ENCODE results near the gene TMCC1.
"Not testable (repeated sequence)": the region's sequence is repeated elsewhere in the genome, so short reads cannot be mapped to it uniquely, and the experiment has no call there.

The TMCC1 gene

DNA sequence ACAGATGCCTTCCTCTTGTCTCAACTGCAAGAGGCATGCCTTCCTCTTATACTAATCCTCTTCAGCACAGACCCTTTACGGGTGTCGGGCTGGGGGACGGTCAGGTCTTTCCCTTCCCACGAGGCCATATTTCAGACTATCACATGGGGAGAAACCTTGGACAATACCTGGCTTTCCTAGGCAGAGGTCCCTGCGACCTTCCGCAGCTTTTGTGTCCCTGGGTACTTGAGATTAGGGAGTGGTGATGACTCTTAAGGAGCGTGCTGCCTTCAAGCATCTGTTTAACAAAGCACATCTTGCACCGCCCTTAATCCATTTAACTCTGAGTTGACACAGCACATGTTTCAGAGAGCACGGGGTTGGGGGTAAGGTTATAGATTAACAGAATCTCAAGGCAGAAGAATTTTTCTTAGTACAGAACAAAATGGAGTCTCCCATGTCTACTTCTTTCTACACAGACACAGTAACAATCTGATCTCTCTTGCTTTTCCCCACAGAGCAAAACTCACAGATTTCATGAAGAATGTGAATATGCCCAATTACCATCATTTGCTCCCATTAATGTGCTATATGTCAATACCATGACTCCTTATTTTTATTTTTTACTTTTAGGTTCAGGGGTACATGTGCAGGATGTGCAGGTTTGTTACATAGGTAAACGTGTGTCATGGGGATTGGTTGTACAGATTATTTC is 251.8 kb downstream of the TMCC1 start:
- DNase-seq, result not testable (repeated sequence)

DNA sequence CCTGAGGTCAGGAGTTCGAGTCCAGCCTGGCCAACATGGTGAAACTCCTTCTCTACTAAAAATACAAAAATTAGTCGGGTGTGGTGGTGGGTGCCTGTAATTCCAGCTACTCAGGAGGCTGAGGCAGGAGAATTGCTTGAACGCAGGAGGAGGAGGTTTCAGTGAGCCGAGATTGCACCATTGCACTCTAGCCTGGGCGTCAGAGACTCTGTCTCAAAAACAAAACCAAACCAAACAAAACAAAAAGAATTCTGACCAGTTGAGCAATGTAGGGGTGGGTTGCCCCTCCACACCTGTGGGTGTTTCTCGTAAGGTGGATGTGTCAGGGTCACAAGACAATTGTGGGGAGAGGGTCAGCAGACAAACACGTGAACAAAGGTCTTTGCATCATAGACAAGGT is 252.5 kb downstream of the TMCC1 start:
- not testable (repeated sequence) for DNase-seq

DNA sequence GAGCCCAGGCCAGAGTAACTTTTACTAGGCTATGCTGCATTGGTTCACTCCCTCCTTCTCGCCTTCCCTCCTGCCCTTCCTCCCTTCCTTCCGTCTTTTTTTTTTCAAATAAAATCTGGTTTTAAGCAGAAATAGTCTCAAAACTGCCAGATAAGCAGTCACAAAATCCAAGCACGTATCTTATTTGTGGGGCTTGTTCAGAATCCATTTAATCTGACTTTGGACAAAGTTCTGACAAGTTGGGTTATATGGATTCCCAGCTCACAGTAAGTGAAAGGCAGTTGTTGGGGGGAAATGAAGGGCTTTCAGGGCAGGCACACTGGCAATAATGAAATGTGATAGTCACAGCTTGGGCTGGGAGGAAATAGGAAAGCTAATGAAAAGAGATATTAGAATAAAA is 255.0 kb downstream of the TMCC1 start:
- no peak for DNase-seq

DNA sequence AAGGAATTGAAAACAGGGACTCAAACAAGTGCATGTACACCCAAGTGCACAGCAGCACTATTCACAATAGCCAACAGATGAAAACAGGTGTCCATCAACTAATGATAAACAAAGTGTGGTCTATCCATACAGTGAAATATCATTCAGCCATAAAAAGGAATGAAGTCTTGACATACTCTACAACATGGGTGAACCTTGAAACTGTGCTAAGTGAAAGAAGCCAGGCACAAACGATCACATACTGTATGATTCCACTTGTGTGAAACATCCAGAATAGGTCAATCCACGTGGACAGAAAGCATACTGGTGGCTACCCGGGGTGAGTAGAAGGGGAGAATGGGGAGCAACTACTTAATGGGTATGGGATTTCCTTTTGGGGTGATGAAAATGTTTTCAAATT is 257.4 kb downstream of the TMCC1 start:
- no peak for DNase-seq

DNA sequence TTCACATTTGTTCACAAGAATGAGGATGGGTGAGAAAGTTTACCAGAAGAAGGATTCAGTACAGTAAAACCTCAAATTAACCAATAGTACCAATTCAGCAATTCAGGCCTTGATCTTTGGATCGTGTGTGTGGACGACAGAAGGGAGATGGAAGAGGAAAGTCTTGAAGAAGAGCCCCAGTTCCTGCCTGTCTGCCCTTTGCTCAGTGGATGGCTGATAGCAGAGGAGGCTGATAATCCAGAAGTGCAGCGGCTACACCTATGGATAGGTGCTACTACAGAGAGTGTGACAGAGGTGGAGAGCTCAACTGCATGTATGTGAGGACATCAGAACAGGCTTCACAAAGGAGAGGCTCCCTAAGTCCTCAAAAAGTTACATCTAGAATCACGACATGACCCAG is 257.9 kb downstream of the TMCC1 start:
- DNase-seq, result no peak

DNA sequence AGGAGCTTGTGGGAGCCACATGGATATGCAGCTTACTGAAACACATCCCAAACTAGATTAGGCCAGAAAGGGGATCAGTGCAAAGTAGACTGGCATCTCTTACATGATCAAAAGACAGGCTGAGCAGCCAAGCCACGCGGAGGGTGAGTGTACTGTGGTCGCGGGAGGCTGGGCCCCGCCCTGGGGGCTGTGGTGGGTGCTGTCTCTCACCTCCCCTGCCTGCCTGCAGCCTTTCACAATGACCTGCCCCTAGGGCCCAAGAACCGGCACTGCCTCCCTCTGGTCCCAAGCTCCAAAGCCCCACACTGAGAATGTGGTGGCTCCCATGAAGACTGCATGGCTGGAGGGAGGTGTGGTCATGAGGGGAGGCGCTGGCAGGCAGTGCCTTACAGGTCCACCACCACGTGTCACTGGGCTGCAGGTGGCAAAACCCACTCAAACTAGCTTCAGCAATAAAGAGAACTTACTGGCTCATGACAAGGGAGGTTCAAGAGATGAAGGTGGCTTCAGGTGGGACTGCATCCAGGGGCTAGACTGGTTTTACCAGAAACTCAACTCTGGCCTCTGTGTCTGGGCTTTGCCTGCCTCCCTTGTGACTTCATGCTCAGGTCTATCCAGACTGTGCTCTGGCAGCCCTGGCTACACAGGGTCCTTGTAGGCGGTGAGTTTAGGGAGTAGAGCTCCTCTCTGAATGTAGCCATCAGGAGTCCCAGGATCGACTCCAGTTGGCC is 259.6 kb downstream of the TMCC1 start:
- DNase-seq, result no peak

DNA sequence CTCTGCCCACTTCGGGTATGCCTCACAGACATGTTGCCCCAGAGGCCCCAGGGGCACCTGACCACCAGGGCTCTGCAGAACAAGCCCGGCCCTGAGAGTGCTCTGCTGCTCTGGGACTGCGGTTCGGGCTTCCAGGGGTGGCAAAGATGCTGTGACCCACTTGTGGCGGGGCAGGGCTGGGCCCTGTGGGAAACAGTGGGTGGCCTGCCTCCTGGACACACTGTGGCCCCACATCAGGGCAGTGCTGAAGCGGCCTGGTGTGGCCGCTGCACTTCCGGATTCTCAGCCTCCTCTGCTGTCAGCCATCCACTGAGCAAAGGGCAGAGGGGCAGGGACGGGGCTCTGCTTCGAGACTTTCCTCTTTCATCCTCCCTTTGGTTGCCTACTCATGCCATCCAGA is 260.5 kb downstream of the TMCC1 start:
- DNase-seq, result no peak

DNA sequence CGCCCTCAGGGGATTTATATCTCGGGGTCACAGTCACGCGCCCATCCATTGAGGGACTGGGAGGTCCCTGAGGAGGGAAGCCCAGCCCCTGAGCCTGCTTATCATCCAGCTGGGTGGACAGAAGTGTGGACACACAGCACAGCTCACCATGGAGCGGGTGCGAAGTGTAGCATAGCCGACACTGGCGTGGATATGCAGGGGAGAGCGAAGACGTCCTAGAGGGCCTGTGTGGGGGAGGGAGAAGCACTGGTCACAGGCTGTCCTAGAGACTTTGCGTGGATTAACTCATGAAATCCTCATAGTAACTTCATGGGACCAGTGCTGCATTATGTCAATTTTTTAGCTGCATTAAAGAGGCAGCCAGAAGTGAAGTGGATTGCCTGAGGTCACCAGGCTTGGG is 261.0 kb downstream of the TMCC1 start:
- DNase-seq, result no peak

DNA sequence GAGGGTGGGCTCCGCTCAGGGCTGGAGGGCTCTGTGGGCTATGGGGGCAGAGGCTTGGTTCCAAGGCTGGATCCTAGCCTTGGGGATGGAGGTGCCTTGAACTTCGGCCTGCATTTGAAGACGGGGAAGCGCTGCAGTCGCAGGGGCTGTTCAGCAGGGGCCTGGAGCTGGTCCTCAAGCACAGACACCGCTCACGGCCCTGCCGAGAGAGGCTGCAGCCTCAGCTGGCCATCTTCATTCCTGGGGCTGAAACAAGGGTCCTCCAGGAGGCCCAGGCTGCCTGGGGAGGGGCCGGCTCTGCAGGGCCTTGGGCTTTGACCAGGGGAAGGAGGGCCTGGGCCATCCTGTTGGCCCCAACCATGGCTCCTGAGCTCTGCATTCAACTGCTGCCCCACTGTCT is 261.5 kb downstream of the TMCC1 start:
- DNase-seq, result no peak

DNA sequence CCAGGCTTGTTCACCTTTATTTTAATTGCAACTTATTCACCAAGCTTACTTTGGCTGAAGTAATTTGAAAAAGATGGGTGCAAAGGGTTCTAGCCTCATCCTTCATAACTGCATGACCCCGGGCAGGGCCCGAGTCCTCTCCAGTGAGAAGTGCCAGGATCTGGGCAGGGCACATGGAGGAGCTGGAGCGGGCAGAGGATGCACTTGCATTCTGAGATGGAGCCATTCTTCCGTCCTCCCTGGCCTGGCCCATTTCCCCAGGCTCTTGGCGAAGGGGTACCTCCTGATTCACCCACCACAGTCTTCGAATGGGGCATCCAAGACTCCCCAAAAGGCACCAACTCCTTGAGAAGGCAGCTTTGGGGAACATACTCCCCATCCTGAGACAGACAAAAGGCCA is 264.5 kb downstream of the TMCC1 start:
- no peak for DNase-seq

DNA sequence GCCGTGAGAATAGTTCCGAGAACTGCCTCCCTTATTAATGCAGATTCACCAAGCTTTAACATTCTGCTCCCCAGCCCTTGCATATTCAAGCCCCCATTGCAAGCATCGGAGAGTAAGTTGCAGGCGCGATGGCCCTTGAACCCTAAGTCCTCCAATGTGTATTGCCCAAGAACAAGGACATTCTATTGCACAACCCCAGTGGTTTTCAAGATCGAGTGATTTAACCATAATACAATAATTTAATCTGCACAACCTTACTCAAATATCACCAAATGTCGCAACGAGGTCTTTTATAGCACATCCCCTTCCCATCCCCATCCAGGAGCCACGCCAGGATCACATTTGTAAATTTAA is 265.4 kb downstream of the TMCC1 start:
- no peak for DNase-seq

DNA sequence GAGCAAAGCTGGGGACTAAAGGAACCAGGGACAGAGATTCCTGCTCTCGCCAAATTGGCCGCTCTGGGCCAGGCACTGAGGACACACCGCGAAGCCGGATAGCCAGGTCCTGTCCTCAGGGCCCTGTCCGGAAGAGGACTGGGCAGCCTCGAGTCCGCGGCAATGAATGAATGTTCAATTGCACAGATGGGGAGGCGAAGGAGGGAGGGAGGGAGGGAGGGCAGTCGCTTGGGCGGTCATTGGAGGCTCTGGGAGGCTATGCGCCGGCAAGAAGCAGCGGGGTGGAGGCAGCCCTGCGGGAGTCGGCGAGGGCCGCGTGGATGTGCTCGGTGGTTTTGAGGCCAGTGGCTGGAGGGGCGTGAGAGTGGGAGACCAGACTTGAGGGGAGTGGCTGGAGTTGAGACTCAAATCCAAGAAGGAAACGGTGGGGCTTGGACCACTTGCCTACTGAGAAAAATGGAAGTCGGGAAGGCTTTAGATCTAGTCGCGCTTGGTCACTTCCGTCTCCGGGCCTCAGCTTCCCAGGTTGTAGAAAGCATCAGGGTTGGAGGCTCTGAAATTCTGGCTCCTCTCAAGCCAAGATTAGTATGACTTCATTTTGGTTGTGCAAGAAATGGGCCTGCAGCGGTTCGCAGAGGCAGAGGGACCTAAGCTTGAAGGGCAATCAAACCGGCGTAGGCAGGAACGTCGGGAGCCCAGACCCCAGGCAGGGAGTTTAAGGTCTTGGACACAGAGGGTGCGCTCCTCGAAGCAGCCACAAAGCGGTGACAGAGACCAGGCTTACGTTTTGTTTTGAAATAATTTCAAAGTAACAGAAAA is 266.0 kb downstream of the TMCC1 start:
- peak; percentile 78 to 86 for DNase-seq

DNA sequence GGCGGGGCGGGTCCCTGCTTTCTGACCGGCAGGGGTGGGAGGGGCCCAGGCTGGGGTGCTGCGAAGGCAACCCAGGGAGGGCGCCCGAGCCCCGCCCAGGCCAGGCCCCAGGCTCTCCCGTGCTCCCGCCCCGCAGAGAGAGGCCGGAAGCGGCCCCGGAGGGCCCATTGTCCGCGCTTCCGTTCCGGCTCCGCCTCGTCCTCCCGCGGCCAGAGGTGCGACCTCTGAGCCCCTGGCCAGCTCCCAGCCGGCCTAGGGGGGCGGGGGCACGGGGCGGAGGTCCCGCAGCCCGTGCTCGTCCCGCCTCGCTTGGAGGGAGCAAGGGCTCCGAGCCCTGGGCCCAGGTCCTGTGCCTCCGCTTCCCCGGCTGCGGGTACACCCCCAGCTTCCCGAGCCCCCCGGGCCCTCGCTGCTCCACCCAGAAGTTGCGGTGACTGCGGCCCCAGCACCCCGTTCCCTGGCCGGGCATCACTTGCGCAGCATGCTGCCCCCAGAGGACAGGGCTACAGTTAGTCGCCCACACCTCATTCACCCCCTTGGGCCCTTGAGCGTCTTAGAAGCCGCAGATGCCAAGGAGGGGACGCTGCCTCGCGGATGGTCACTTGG is 266.7 kb downstream of the TMCC1 start:
- peak; percentile 47 to 79 for DNase-seq

DNA sequence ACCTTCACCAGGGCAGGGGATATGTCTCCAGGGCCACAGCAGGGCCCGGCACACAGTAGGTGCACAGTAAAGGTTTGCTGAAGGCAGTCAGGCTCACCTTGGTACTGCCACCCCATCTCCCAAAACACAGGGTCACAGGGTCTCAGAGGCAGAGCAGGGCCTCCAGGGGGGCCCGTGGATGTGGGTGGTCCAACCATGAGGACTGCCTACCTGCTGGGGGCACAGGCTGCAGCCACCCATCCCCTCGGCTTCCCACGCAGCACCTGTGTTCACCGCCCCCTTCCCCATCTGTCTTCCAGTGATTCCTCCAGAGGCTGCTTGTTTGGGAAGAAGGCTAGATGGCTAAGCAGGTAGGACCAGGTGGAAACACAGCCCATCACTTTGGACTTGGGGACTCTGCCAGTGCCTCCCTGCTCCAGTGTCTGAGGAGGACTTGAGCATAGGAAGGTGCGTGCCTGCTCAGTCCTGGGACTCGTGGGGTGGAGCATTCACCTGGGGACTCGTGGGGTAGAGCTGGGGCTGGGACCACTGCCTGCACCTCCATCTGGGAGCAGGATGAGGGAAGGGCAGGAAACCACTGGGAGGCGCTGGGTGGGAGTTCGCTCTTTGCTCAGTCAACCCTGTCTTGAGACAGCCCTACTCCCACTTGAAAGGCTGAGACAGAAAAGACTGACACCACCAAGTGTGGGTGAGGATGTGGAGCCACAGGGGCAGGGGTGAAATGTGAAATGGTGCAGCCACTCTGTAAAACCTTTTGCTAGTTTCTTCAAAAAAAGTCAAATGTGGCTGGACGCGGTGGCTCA is 268.2 kb downstream of the TMCC1 start:
- no peak for DNase-seq

DNA sequence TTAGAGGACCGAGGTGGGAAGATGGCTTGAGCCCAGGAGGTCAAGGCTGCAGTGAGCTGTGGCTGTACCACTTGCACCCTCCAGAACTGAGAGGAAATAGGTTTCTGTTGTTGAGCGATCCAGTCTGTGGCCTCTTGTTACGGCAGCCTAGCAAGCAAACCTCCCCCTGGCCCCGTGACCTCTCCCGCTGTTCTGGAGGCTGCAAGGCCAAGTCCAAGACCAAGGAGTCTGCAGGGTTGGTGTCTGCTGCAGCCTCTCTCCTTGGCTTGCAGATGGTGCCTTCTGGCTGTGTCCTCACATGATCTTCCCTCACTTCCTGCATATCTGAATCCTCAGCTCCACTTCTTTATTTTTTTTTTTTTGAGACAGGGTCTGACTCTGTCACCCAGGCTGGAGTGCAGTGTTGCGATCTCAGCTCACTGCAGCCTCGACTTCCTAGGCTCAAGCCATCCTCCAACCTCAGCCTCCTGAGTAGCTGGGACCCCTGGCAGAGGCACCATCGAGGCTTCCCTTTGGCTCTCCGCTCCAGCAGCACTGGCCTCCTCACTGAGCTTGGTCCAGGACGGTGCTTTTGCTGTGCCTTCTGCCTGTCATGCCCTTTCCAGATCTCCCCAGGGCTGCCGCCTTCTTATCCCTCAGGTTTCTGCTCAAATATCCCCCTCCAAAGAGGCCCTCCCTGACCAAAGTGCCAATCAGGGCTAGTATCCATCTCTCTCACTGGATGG is 269.0 kb downstream of the TMCC1 start:
- DNase-seq, result no peak

DNA sequence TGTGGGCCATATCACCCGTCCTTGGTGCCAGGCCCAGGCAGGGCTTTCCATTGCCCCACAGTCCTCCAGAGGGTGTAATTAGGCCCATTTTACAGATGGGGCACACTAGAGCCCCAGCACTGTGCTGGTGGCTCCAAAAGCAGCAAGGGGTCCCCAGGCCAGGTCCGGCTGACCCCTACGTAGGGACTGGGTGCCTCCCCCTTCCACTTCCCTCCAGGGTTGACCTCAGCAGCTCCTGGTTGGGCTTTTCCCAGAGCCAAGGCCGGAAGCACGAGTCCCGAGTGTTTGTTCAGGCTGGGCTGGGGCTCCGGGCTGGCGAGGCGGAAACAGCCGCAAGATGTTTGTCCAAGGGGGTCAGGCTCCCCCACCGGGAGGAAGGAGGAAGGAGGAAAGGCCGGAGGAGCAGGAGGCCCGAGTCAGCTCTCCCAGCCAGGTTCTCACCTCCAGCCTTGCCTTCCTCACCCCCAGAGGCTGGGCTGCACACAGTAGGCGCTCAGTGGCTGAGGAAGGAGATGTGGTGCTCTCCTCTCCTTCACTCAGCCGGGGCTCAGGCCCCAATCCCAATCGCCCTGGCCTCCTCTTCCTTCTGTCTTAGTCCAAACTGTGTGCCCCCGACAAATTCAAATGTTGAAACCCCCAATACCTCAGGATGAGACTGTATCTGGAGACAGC is 269.9 kb downstream of the TMCC1 start:
- DNase-seq, result no peak

DNA sequence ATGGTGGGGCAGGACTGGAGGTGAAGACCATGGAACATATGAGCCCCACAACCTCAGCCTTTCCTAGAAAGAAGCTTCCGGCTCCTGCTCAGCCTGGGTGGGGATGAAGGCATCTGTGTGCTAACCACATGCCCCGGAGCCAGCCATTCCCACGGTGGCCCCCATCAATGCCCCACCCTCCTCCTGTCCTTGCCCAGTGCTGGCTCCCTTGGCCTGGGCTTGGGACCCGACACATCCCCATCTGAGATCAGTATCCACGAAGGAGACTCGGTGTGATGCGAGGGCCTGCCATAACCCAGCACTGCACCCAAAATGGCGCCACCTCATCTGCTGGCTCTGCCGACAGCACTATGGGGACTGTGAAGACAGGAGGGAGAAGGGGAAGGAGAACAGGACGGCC is 270.6 kb downstream of the TMCC1 start:
- no peak for DNase-seq

DNA sequence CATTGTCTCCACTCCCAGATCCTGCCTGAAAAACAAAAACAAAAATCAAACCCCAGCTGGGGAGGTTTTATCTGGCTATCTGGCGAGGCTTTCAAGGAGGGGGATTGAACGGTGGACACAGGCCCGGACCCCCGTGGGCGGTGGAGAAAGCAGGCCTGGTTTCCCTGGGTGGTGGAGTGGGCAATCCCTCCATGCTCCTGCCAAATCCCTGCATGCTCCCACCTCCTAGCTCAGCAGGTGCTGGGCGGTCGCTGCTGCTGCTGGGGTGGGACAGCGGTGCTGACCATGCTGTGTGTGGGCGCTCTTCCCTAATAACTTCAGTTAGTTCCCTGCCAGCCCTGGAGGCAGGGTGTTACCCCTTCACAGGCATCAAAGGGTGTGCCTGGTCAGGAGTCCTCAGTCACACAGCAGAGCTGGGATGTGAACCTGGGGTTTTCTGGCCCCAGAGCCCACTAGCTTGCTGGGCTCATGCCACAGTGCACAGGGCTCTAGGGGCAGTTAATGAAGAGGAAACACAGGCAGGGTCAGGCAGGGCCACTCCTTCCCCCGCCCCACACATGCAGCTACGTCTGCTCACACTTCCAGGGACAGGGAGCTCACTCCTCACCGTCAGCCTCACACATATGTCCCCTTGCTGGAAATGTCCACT is 271.2 kb downstream of the TMCC1 start:
- no peak for DNase-seq

DNA sequence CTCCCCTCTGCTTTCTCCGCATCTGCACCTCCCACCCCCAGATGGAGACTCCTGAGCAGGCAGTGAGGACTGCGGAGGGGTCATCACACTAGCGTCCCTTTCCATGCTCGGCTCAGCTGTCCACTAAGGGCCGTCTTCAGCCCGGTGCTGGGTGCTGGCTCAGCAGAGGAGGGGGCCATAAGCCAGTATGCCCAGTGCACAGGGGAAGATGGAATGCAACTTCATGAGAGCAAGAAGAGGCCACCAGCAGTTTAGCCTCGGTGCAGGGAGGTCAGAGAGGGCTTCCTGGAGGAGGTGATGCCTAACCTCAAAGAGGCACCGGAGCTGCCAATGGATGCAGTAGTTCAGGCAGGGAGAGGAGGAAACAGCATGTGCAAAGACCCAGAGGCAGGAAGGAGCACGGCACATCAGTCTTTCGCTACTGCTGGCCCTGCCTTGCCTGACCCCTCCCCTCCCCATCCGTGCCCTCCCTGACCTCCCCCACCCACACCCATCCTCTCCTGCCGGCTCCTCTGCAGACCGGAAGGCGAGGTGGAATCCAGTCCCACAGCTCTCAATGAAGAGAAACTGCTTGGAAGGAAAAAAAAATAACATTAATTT is 271.8 kb downstream of the TMCC1 start:
- DNase-seq, result no peak

DNA sequence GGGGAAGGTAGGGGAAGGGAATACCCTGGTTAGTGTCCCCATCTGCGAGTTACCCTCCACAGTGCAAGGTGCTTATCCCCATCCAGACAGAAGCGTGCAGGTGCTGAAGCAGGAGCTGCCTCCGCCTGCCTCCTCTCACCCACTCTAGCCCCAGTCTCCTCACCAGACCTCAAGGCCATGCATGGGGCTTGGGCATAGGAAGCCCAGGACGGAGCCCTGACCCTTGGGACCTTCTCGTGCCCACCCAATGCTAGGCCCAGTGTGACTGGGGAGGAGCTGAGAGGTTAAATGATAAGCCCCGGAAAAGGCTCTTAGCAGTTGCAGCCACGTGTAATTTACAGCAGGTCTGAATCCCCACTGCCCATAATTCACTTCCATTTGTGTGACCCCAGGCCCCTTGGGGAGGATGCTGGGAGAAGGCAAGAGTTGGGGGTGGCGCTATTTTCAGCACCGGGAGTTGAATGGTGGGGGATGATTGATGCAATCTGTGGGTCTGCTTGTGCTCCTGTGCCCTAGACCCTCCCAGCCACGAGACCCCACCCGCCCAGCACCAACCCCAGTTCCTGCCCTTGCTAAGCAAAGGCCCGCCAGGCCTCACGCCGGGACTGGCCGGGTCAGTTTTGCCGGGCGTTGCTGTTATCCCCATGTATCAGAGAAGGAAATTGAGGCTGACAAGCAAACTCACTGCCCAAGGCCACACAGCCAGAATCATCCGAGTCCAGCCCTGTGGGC is 272.5 kb downstream of the TMCC1 start:
- DNase-seq, result no peak

All from hippocampal formation (tissue), 2 donors.